ENCODE measurements around the gene KCNQ1.

Gene KCNQ1

GRCh38 chr11:2443881-2444820 is 657 bp upstream of the KCNQ1 start, which contains the start of gene TRPM5:
Gene TRPM5, minus strand, starts transcription at chr11:2444514. Its CDS starts 21,478 bp downstream, at chr11:2423036.
- no peak for DNase-seq (ENCODE audit: low spot score)

GRCh38 chr11:2445746-2446551 is 1.1 kb downstream of the KCNQ1 start:
- DNase-seq (ENCODE audit: low spot score) = no peak

- DNase-seq (ENCODE audit: low spot score) = no peak
These were observed 1.9 kb downstream of the KCNQ1 start for GRCh38 chr11:2446590-2447252.

GRCh38 chr11:2447253-2447950 is 2.6 kb downstream of the KCNQ1 start:
- no peak for DNase-seq (ENCODE audit: low spot score)

- no peak for DNase-seq (ENCODE audit: low spot score)
These were observed 3.3 kb downstream of the KCNQ1 start for GRCh38 chr11:2447951-2448650.

GRCh38 chr11:2448661-2449547 is 4.1 kb downstream of the KCNQ1 start:
- no peak for DNase-seq (ENCODE audit: low spot score)

- DNase-seq (ENCODE audit: low spot score) = no peak
These were observed 4.9 kb downstream of the KCNQ1 start for GRCh38 chr11:2449548-2450320.

GRCh38 chr11:2450321-2451041 is 5.7 kb downstream of the KCNQ1 start:
- DNase-seq (ENCODE audit: low spot score) = no peak

GRCh38 chr11:2451336-2451735 is 6.5 kb downstream of the KCNQ1 start:
- DNase-seq (ENCODE audit: low spot score) = no peak

GRCh38 chr11:2451916-2452315 is 7.1 kb downstream of the KCNQ1 start:
- no peak for DNase-seq (ENCODE audit: low spot score)

GRCh38 chr11:2452321-2453012 is 7.7 kb downstream of the KCNQ1 start:
- no peak for DNase-seq (ENCODE audit: low spot score)

GRCh38 chr11:2453436-2453835 is 8.6 kb downstream of the KCNQ1 start:
- no peak for DNase-seq (ENCODE audit: low spot score)

- DNase-seq (ENCODE audit: low spot score) = no peak
These were observed 13.5 kb downstream of the KCNQ1 start for GRCh38 chr11:2458321-2458720.

- no peak for DNase-seq (ENCODE audit: low spot score)
These were observed 14.4 kb downstream of the KCNQ1 start for GRCh38 chr11:2459016-2459725.

GRCh38 chr11:2459796-2460531 is 15.2 kb downstream of the KCNQ1 start:
- DNase-seq (ENCODE audit: low spot score) = no peak

- DNase-seq (ENCODE audit: low spot score) = no peak
These were observed 15.9 kb downstream of the KCNQ1 start for GRCh38 chr11:2460540-2461252.

All from D341Med (cell line).